GM12878 (cell line): ENCODE measurements around the gene FOSL1. TPM values are rescaled to one million over a fixed set of nuclear protein-coding genes. Genes with fewer than 3 reads are reported as not detected.

Source experiments
- ATAC-seq: fragments of 200-7000 bp; cut with Tn5 transposase; 3 replicates; pipeline ENCODE4 v1.9.1; 2020; ENCODE audit warnings: mild to moderate bottlenecking, moderate library complexity
- BruUV-seq: library from RNA; stranded (reverse); fragments of 400-500 nt; replicated peaks from 2 replicates; lab custom pipeline; 2021; lab: Mats Ljungman, UMichigan
- CTCF ChIA-PET: fragments of 300-600 bp; sonication (Branson Sonifier 250); formaldehyde crosslinking; extraction: SDS; loops from one replicate; lab custom pipeline; 2021; ENCODE audit warnings: inconsistent platforms; lab: Yijun Ruan, JAX
- POLR2A ChIA-PET: fragments of 350-600 bp; formaldehyde crosslinking; extraction: SDS; loops from one replicate; lab custom pipeline; 2021; ENCODE audit warnings: inconsistent platforms; lab: Charles Lee
- RAD21 ChIA-PET: fragments of 300-600 bp; sonication (Branson Sonifier 250); formaldehyde crosslinking; loops from one replicate; lab custom pipeline; 2023; ENCODE audit warnings: antibody characterized with exemption; ENCODE audit not compliant: unreplicated experiment; lab: Charles Lee
- SMC1A ChIA-PET: fragments of 300-600 bp; sonication (Branson Sonifier 250); formaldehyde crosslinking; loops from one replicate; lab custom pipeline; 2023; ENCODE audit not compliant: unreplicated experiment, uncharacterized antibody; lab: Charles Lee
- DNase-seq: peaks from one replicate; pipeline ENCODE4 v3.0.0-alpha.2; 2011; ENCODE audit warnings: low read depth, low spot score
- FAIRE-seq: peaks from 3 replicates; lab custom pipeline; 2011; peaks lifted over from hg19 to GRCh38; lab: Jason Lieb, UNC
- H2AFZ ChIP-seq: 2 replicates; pipeline ENCODE4 v1.6.0; 2011; ENCODE audit warnings: low read depth, low read length, control low read depth; ENCODE audit not compliant: control insufficient read depth
- H3K27ac ChIP-seq: 2 replicates; pipeline ENCODE4 v1.5.1; 2011; ENCODE audit warnings: control low read depth; ENCODE audit not compliant: control insufficient read depth, insufficient read depth
- H3K27me3 ChIP-seq, 2 experiments: replicated peaks in 1 of 2; 2 replicates each; pipeline versions ENCODE4 v1.6.0 to v1.6.1; 2011; ENCODE audit warnings: low read length in 1 of 2; ENCODE audit not compliant: control insufficient read depth in 2 of 2, insufficient read depth in 2 of 2
- H3K36me3 ChIP-seq, 2 experiments: 2 replicates each; pipeline ENCODE4 v1.5.1; 2011; ENCODE audit warnings: low read length in 1 of 2; ENCODE audit not compliant: control insufficient read depth in 2 of 2, insufficient read depth in 2 of 2
- H3K4me1 ChIP-seq: 2 replicates; pipeline ENCODE4 v1.6.1; 2011; ENCODE audit warnings: mild to moderate bottlenecking, low read length, moderate library complexity, mixed read lengths; ENCODE audit not compliant: control insufficient read depth, insufficient read depth
- H3K4me2 ChIP-seq: 2 replicates; pipeline ENCODE4 v1.6.0; 2011; ENCODE audit warnings: control low read depth; ENCODE audit not compliant: control insufficient read depth, insufficient read depth
- H3K4me3 ChIP-seq: fragments of 200-600 bp; sonication (generic); 2 replicates; pipeline ENCODE4 v1.5.1; 2016
- H3K79me2 ChIP-seq: 2 replicates; pipeline ENCODE4 v1.6.0; 2011; ENCODE audit warnings: low read length; ENCODE audit not compliant: control insufficient read depth, insufficient read depth
- H3K9ac ChIP-seq: 2 replicates; pipeline ENCODE4 v1.8.0; 2011; ENCODE audit warnings: low read length, control low read depth, mixed read lengths; ENCODE audit not compliant: control insufficient read depth, insufficient read depth
- H3K9me3 ChIP-seq: replicated peaks from 3 replicates; pipeline ENCODE4 v1.5.1; 2011; ENCODE audit warnings: mild to moderate bottlenecking, low read length; ENCODE audit not compliant: control insufficient read depth, insufficient read depth
- H4K20me1 ChIP-seq: 2 replicates; pipeline ENCODE4 v1.6.0; 2011; ENCODE audit not compliant: control insufficient read depth, insufficient read depth
- BMI1 ChIP-seq: fragments of 450-650 bp; IDR thresholded peaks from 2 replicates; pipeline ENCODE4 v1.6.1; 2016; ENCODE audit warnings: mild to moderate bottlenecking, moderate library complexity, borderline replicate concordance
- CHD2 ChIP-seq: IDR thresholded peaks from 2 replicates; pipeline ENCODE4 v1.6.1; 2011; ENCODE audit warnings: low read depth, low read length, improper control_type of control experiment, borderline replicate concordance
- IRF3 ChIP-seq: fragments of 450-650 bp; IDR thresholded peaks from 2 replicates; pipeline ENCODE4 v1.6.1; 2014; ENCODE audit warnings: mild to moderate bottlenecking
- LARP7 ChIP-seq: fragments of 450-650 bp; IDR thresholded peaks from 2 replicates; pipeline ENCODE4 v1.6.1; 2017; ENCODE audit warnings: mild to moderate bottlenecking
- NFYA ChIP-seq: IDR thresholded peaks from 2 replicates; pipeline ENCODE4 v1.6.1; 2011; ENCODE audit warnings: low read depth, mild to moderate bottlenecking, low read length, improper control_type of control experiment, borderline replicate concordance
- NFYB ChIP-seq: IDR thresholded peaks from 2 replicates; pipeline ENCODE4 v1.6.1; 2011; ENCODE audit warnings: low read depth, mild to moderate bottlenecking, low read length, improper control_type of control experiment, moderate library complexity; ENCODE audit not compliant: insufficient read depth
- NR2C1 ChIP-seq: fragments of 450-650 bp; IDR thresholded peaks from 2 replicates; pipeline ENCODE4 v1.6.1; 2017; ENCODE audit warnings: antibody characterized with exemption, mild to moderate bottlenecking, moderate library complexity
- RCOR1 ChIP-seq: conservative IDR thresholded peaks from 2 replicates; pipeline ENCODE4 v1.6.1; 2012; ENCODE audit warnings: low read depth, low read length, improper control_type of control experiment
- SMC3 ChIP-seq: IDR thresholded peaks from 2 replicates; pipeline ENCODE4 v1.6.1; 2011; ENCODE audit warnings: low read length, improper control_type of control experiment, borderline replicate concordance
- SPI1 ChIP-seq: IDR thresholded peaks from 2 replicates; pipeline ENCODE4 v1.6.1; 2011; ENCODE audit warnings: low read depth, mild to moderate bottlenecking, low read length, moderate library complexity, borderline replicate concordance; ENCODE audit not compliant: insufficient read depth
- TCF7 ChIP-seq: IDR thresholded peaks from 2 replicates; pipeline ENCODE4 v1.6.1; 2014; ENCODE audit warnings: antibody characterized with exemption, borderline replicate concordance
- WGBS: methylation state at CpG from one replicate; pipeline ENCODE4 v1.1.6; 2016; ENCODE audit warnings: low lambda C conversion rate; ENCODE audit not compliant: insufficient replicate concordance, insufficient coverage; ENCODE audit errors: missing lambda C conversion rate; 5-methylcytosine and 5-hydroxymethylcytosine counted together
- in situ Hi-C: fragments of 300-500 bp; cut with MboI; formaldehyde crosslinking; loops from 9 replicates; pipeline ENCODE4 v1.14.3; 2018; ENCODE audit warnings: mixed read lengths
- intact Hi-C: fragments of 100-400 bp; cut with micrococcal nuclease; formaldehyde crosslinking; loops from one replicate; pipeline ENCODE4 v1.14.2; 2022; ENCODE audit not compliant: unreplicated experiment
- polyA plus RNA-seq, 11 experiments: library from polyadenylated mRNA; depleted of rRNA in 4 of 11; unstranded in 6 of 11; stranded (reverse) in 5 of 11; fragments of >200 nt; fragmentation: Nextera tagmentation in 4 of 11; fragmentation: Illumina TruSeq in 1 of 11; extraction: Ambion mirVana in 4 of 11; extraction: Trizol in 1 of 11; gene quantifications; 1 replicate in 1 of 11; 2 replicates in 10 of 11; pipeline versions ENCODE4 v1.2.1 to v1.2.3, GENCODE V29; 2011 to 2016; ENCODE audit warnings: inconsistent platforms in 2 of 11, missing spikeins in 2 of 11, low read depth in 1 of 11
- total RNA-seq, 4 experiments: library from RNA; depleted of rRNA in 3 of 4; stranded (reverse); fragments of >200 nt in 3 of 4; fragmentation: Illumina TruSeq in 1 of 4; extraction: Trizol in 1 of 4; gene quantifications; 2 replicates each; pipeline versions ENCODE4 v1.2.1 to v1.2.3, GENCODE V29; 2013 to 2021

The FOSL1 gene
- total and polyA plus RNA-seq, 10 of the 15 experiments (the other 5 are each of a cell fraction or from before 2014, with no cell fraction given), result 0.82 to 5.4 (median 2.1) TPM

- POLR2A ChIA-PET, result no interaction called here
- SMC1A ChIA-PET, result no interaction called here
- ATAC-seq, result no peak
- H2AFZ ChIP-seq, result no peak overlapping the region
- H3K27me3 ChIP-seq, result no peaks in the 10 kb centered on the region
- H3K9ac ChIP-seq, result no peak overlapping the region
- in situ Hi-C loops, result no loop called here
- RAD21 ChIA-PET, result no interaction called here
- no peaks in the 10 kb centered on the region for H3K79me2 ChIP-seq
- no peak overlapping the region for H3K27ac ChIP-seq
- FAIRE-seq, result no peak
- no peak for TF ChIP-seq LARP7
- no peak for TF ChIP-seq SMC3
- no peak for TF ChIP-seq TCF7
- no peak for TF ChIP-seq RCOR1
- TF ChIP-seq NFYB, result no peak
- no peak for TF ChIP-seq NR2C1
- TF ChIP-seq CHD2, result no peak
- TF ChIP-seq, all 136 proteins: peak for 0
- WGBS, result 56% methylated on average over 12 of the region's 12 CpGs
- DNase-seq, result no peak
- intact Hi-C loops, result no loop called here
- no TSS peak for BruUV-seq
- Histone ChIP-seq H4K20me1 (no peaks in the 10 kb centered on the region), H3K9me3 (no peaks in the 10 kb centered on the region), H3K4me2 (no peak overlapping the region), H3K36me3 (no peaks in the 10 kb centered on the region), H3K4me3 (no peak overlapping the region), H3K4me1 (no peaks in the 10 kb centered on the region)
- CTCF ChIA-PET, result interaction anchor here (1.0 kb wide), 1 partner anchor 75 kb away, joined by 3 read pairs; no protein-coding TSS in a partner anchor
These were observed 47.5 kb upstream of the FOSL1 start for GRCh38 chr11:65947603-65948125.

GRCh38 chr11:65947133-65947532 lies 46.9 kb upstream of the FOSL1 start:
- Histone ChIP-seq H3K79me2 (no peaks in the 10 kb centered on the region), H2AFZ (no peak overlapping the region), H3K27me3 (no peaks in the 10 kb centered on the region), H3K9ac (no peak overlapping the region), H4K20me1 (no peaks in the 10 kb centered on the region), H3K4me3 (no peak overlapping the region), H3K4me2 (no peak overlapping the region), H3K4me1 (no peaks in the 10 kb centered on the region), H3K27ac (no peak overlapping the region), H3K9me3 (no peaks in the 10 kb centered on the region), H3K36me3 (no peaks in the 10 kb centered on the region)
- CTCF ChIA-PET, result interaction anchor here (1.0 kb wide), 1 partner anchor 75 kb away, joined by 3 read pairs; no protein-coding TSS in a partner anchor
- no TSS peak for BruUV-seq
- 76% methylated on average over 13 of the region's 13 CpGs for WGBS
- SMC1A ChIA-PET, result no interaction called here
- DNase-seq, result no peak
- POLR2A ChIA-PET, result no interaction called here
- FAIRE-seq, result no peak
- RAD21 ChIA-PET, result no interaction called here
- no peak for ATAC-seq
- intact Hi-C loops (no loop called here), in situ Hi-C loops (no loop called here)
- TF ChIP-seq NFYA (no peak), BMI1 (no peak), IRF3 (no peak), SPI1 (no peak)
